GM21717 (cell line): ENCODE results near the gene EI24.

Experiments used
- ATAC-seq: cut with Tn5 transposase; IDR thresholded peaks from one replicate; pipeline ENCODE4 v1.9.1; 2021; ENCODE audit warnings: mild to moderate bottlenecking, moderate library complexity; ENCODE audit not compliant: unreplicated experiment

Gene EI24

GRCh38 chr11:125578783-125579182 is 9.5 kb downstream of the EI24 start:
- no peak for ATAC-seq

- ATAC-seq: no peak
Measured at GRCh38 chr11:125579811-125580210, 10.5 kb downstream of the EI24 start.

- ATAC-seq: no peak
Measured at GRCh38 chr11:125583496-125583895, 14.2 kb downstream of the EI24 start.

DNA sequence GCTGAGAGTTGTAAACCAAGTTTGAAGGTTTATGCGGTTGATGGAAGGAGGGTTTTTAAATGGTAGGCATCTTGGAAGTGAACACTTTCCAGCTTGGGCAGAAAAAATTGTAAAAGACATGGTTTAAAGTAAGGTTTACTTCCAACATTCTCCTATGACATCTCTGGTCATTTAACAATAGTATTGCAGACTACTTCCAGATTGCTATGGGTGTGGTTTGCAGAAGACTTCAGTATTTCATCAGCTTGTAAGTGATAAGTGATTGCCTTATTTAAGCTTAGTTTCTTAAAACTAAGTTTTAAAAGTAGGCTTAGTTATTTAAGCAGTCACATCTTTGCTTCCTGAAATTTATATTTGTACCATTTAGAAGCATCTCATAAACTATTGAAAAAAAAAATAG is 16.2 kb downstream of the EI24 start:
- ATAC-seq: no peak

DNA sequence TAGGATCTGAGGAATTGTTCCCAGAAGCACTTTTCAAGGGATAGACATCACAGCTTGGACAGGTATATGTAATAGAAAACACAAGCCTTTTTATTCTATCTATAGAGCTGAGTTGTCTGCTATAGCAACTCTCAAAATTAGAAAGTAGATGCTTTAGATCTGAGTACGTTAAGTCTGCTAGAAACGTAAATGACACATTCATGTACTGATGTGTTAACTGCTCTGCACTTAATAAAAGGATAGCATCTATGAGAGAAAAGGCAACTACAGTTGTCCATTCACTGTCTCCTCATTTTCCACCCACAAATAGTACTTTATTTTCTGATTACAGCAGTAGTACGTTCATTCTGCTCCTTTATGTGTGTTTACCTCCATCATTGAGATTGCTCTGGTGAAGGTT is 17.3 kb downstream of the EI24 start:
- ATAC-seq: no peak

DNA sequence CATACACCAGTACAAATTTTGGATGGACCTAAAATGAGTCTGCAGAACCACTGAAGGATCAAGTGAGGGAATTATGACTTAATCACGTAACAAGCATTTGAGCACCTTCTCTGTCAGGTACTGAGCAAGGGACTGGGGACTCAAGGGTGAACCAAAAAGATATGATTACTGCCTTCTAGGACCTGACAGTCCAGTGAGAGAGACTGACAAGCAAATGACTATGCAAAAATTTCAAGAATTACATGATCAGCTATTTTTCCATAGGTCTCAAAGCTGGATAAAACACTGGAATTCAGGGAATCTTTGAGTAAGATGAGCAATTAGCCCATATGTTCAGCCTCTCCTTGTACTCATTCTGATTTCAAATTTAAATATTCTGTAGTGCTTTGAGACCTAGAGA is 18.2 kb downstream of the EI24 start:
- ATAC-seq: no peak

GRCh38 chr11:125588505-125588904 is 19.2 kb downstream of the EI24 start:
- ATAC-seq: no peak

DNA sequence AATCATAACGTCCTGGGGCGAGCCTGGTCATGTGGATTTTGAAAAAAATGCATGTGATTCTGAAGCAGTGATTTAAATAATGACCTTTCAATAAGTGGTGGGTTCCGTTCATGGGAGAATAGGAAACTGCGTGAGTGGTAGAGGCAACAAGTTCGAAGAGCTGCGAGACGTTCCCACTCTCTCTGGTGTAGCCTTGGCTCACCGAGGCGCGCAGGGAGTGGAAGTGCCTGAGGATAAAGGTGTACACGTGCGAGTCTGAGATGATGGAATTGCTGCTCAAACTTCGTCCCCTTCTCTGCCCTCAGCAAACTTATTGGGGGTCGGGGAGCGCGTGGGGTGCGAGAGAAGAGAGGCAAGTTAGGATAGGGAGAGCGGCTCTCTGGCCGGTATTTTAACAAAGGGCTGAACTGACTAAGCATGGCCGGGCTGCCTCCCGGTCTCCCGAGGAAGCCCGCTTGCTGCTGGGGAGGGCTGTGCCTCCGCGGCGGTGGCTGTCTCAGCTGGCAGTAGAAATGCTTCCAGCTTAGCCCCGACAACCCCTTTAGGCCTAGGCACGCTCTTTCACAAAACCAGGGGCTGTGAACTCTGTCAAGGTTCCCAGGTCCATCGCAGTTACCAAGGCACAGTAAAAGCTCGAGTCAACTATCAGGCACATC is 22.5 kb downstream of the EI24 start:
- ATAC-seq: peak; percentile 22

DNA sequence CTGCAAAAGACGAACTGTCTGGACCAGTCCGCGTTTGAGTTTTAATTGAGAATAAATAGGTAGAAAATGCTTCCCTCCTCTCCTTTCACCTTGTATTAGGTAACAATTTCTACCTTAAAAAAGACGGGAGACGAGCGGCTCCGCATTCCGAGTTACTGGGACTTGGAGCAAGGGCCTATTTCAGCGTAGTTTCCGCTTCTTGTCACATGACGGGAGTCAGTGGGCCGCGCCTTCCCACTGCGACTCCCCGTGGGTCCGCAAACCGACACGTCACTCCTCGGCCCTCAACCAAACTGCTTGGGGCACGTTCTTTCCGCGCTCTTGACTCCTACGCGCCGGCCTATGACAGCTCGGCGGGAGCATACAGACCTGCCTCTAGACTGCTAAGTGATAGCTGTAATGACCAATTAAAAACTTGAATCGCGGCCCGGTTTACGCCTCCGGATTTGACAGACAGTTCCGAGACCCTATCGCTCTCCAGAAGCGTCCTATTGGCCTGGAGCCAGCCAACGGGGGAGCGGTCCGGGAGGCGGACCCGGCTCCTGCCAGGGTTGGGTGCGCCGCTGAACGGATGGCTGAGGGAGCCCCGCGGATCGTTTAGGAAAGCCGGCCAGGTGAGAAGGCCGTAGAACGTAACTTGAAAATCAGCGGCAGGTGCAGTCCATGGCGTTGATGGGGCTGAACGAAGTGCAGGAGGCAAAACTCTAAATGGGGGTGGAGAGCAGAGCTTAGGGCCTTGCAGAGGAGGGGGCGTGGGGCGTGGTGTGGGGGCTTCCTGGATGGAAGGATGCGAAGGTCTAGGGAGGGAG is 23.2 kb downstream of the EI24 start, which contains the start of gene STT3A:
Gene STT3A, plus strand, starts transcription at position 548 of the 809 bp plus-strand sequence. CDS start 3,064 bp downstream, outside the sequence.
- peak; percentile 97 for ATAC-seq

GRCh38 chr11:125593114-125593820 is 24.0 kb downstream of the EI24 start:
- peak; percentile 3 for ATAC-seq

DNA sequence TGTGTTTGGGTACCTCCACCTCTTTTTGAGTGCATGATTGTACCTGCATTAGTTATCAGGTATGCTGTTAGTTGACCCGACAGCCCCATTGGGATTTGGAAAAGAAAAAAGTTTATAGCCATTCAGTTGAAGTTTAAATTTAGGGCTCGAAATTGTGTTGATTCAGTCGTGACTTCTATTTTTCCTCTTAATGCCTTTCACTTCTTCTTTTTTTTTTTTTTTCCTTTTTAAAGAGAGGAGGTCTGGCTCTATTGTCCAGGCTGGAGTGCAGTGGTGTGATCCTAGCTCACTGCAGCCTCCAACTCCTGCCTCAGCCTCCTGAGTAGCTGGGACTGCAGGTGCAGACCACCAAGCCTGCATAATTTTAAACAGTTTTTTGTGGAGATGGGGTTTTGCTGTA is 25.7 kb downstream of the EI24 start:
- ATAC-seq: no peak

- no peak for ATAC-seq
Measured at GRCh38 chr11:125600663-125601062, 31.4 kb downstream of the EI24 start.

DNA sequence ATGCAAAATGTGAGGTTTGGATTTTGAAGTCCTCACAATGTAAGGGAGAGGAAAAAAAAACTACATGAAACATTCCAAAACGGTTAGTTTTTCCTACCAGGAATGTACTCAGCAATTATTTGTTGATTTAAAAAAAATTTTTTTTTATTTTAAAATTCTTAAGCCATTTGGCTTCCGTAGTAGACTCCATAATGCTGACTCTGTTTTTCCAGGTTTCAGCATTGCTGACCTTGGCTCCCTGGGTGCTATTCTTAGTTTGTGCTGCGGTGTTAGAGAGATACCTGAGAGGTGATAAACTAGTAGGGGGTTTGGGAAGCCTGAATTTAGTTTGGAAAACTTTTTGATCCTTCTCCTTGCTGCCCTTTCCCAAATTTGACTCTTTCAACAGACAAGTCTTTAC is 33.9 kb downstream of the EI24 start:
- no peak for ATAC-seq

DNA sequence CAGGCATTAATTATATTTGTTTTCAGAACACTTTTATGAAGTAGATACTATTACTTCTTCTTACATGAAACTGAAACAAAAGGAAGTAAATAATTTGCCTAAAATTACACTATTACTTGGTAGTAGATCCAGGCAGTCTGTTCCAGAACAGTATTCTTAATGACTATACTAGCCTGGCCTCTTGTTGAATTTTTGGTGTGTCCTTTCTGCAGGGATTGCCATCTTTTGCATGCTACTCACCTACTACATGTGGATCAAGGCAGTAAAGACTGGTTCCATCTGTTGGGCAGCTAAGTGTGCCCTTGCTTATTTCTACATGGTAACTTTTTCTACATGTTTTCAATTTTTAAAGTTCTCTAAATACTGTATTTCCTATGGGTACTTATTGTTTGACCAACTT is 36.1 kb downstream of the EI24 start:
- no peak for ATAC-seq

DNA sequence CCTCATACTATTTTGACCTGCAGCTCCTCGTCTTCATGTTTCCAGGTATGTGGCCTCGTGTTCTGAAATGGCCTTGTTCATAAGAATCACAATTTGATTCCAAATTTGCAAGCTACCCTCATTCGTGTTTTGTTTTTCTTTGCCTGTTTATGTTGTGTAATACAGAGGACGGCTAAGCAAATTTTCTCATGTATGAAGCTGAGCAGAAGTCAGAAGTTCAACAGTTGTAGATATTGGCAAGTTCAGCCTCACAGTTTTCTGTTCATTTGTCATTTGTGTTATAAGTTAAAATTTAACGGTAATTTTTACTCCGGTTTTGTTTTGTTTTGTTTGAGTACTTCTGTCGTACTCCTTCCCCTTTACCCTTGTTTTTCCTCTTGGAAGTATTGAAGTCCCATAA is 40.3 kb downstream of the EI24 start:
- no peak for ATAC-seq

- ATAC-seq: no peak
Measured at GRCh38 chr11:125618383-125618782, 49.1 kb downstream of the EI24 start.

DNA sequence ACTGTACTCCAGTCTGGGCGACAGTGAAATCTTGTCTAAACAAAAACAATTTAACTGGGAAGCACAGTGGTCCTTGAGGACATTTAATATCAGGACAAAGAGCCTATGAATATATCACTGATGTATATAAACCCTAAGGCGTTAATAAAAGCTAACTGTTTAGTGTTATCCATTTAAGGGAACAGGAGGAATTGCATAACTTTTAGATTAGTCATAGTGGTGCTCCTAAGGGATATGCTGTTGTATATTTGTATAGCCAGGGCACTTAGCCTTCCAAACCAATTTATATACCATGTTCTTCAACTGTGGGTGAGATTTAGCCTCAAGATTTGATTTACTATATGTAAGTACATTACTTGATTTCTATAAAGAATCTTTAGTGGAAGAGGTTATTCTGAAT is 52.7 kb downstream of the EI24 start:
- ATAC-seq: no peak

- ATAC-seq: no peak
Measured at GRCh38 chr11:125623064-125623463, 53.8 kb downstream of the EI24 start.

- no peak for ATAC-seq
Measured at GRCh38 chr11:125624756-125625213, 55.5 kb downstream of the EI24 start, which contains the start of gene CHEK1. CHEK1 (plus strand) TSS chr11:125625163; CDS start chr11:125626769, 1,606 bp downstream.

- ATAC-seq: peak; percentile 24
Measured at GRCh38 chr11:125625225-125625629, 56.0 kb downstream of the EI24 start.

DNA sequence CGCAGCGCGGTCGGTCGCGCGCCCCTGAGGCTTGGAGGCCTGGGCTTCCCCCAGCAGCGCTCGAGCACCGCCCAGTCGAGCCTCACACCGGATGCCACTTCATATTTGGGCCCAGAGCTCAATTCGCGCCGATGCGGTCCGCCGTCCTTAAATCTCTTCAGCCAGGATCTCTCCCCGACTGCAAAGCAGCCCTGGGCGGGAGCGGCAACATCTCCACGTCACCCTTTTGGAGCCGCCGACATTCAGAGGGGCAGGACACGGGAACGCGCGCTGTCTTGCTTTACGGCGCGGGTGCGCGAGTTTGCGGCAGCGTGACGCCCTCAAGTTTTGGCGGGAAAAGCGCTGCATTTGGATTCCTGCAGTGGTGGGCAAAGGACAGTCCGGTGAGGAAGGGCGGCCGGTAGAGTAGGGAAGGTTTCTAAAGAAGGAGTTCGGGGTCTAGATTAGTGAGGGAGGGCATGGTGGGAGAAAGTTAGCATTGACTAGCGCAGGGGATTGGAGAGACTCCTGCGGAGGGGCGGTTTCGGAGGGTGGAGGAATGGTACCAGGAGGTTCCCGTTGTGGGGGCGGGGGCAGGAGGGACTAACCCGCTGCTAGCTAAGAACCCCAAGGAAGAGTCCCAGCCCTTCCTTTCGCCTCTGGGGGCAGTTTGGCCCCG is 56.5 kb downstream of the EI24 start:
- ATAC-seq: peak; percentile 85
